ENCODE results near the gene GEMIN4. TPM values are rescaled to one million over a fixed set of nuclear protein-coding genes. Genes with fewer than 3 reads are reported as not detected.

Gene GEMIN4
- polyA plus RNA-seq, 2 of the 4 experiments (the other 2 are of a cell fraction): 36.1 to 47.6 TPM

- ChIA-PET CTCF (interaction anchor here (0.7 to 7.3 kb wide), 10 partner anchors 9 to 219 kb away, joined by 3 to 52 read pairs (median 3); partner anchors contain the start of genes NXN and TIMM22), POLR2A (no interaction called here)
- Histone ChIP-seq H3K27ac (no peak overlapping the region), H3K4me1 (peaks cover 8% of the 10 kb centered on the region), H3K9me3 (no peaks in the 10 kb centered on the region), H3K4me2 (no peak overlapping the region), H3K4me3 (no peak overlapping the region)
- TF ChIP-seq JUN (IDR thresholded peaks at IDR 0.05): no peak
- TF ChIP-seq CBX8 (IDR thresholded peaks at IDR 0.05): no peak
- TF ChIP-seq, protein P1, sequence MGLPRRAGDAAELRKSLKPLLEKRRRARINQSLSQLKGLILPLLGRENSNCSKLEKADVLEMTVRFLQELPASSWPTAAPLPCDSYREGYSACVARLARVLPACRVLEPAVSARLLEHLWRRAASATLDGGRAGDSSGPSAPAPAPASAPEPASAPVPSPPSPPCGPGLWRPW (IDR thresholded peaks at IDR 0.05): no peak
- no peak for TF ChIP-seq ATOH8 (CRISPR knock-in tag; IDR thresholded peaks at IDR 0.05; ENCODE audit: low read depth)
- TF ChIP-seq FOXS1 (CRISPR knock-in tag; IDR thresholded peaks at IDR 0.05): no peak
- TF ChIP-seq MAFK (IDR thresholded peaks at IDR 0.05; ENCODE audit: partially characterized antibody): no peak
- TF ChIP-seq CHD2 (IDR thresholded peaks at IDR 0.05; ENCODE audit: low read length, partially characterized antibody): no peak
- TF ChIP-seq HOXA7 (CRISPR knock-in tag; IDR thresholded peaks at IDR 0.05): no peak
- no peak for TF ChIP-seq BHLHE40 (IDR thresholded peaks at IDR 0.05; ENCODE audit: low read depth, low read length)
- no peak for TF ChIP-seq EHF (CRISPR knock-in tag; IDR thresholded peaks at IDR 0.05)
- no peak for DNase-seq (ENCODE audit: low read depth in 1 of 2, low spot score in 1 of 2)
- FAIRE-seq: no peak
- no peak for ATAC-seq
- WGBS (ENCODE audit: missing lambda C conversion rate): 97% methylated on average over 11 of the region's 11 CpGs
Observed at GRCh38 chr17:778096-778495, 26.0 kb upstream of the GEMIN4 start.

DNA sequence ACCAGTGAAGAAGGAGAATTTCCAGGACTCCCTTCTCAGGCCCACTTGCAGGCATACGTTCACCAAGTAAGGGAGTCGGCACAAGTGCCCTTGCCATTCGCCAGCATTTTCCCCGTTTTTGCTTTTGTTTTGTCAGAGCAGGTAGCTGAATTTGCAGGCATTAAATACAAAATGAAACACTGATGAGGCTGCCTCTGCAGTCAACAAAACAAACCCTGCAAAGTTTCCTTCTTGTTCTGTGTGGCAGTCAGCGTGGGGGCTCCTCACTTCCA is 22.2 kb upstream of the GEMIN4 start:
- TF ChIP-seq KDM1A (IDR thresholded peaks at IDR 0.05; ENCODE audit: low read depth) (no peak), GATA3 (IDR thresholded peaks at IDR 0.05; ENCODE audit: borderline replicate concordance) (no peak), HEYL (CRISPR knock-in tag; IDR thresholded peaks at IDR 0.05) (no peak), REST (IDR thresholded peaks at IDR 0.05) (no peak), RNF2 (IDR thresholded peaks at IDR 0.05; ENCODE audit: borderline replicate concordance, low read depth) (no peak), TP53 (CRISPR knock-in tag; IDR thresholded peaks at IDR 0.05) (no peak), FOXS1 (CRISPR knock-in tag; IDR thresholded peaks at IDR 0.05) (no peak)
- TF ChIP-seq, protein P2, sequence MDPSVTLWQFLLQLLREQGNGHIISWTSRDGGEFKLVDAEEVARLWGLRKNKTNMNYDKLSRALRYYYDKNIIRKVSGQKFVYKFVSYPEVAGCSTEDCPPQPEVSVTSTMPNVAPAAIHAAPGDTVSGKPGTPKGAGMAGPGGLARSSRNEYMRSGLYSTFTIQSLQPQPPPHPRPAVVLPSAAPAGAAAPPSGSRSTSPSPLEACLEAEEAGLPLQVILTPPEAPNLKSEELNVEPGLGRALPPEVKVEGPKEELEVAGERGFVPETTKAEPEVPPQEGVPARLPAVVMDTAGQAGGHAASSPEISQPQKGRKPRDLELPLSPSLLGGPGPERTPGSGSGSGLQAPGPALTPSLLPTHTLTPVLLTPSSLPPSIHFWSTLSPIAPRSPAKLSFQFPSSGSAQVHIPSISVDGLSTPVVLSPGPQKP (IDR thresholded peaks at IDR 0.05; ENCODE audit: low read depth, low read length): no peak
- no peak for FAIRE-seq
- CTCF ChIA-PET: interaction anchor here (1.5 to 2.6 kb wide), 4 partner anchors 13 to 222 kb away, joined by 5 to 11 read pairs (median 6); partner anchors contain the start of gene TIMM22

More for the DNA sequence above, 22.2 kb upstream of the GEMIN4 start:
- WGBS (ENCODE audit: missing lambda C conversion rate): 90% methylated on average over 5 of the region's 5 CpGs
- POLR2A ChIA-PET: no interaction called here
- Histone ChIP-seq H3K4me1 (no peaks in the 10 kb centered on the region), H3K27ac (no peak overlapping the region), H3K4me3 (no peak overlapping the region), H3K9me3 (no peaks in the 10 kb centered on the region), H3K4me2 (no peak overlapping the region)
- no peak for ATAC-seq
- DNase-seq (ENCODE audit: low read depth in 1 of 2, low spot score in 1 of 2): no peak
